CD14-positive monocyte (primary cell): ENCODE data around the gene PRKCA. TPM values are rescaled to one million over a fixed set of nuclear protein-coding genes. Genes with fewer than 3 reads are reported as not detected.
"Not testable (repeated sequence)": the region's sequence is repeated elsewhere in the genome, so short reads cannot be mapped to it uniquely, and the experiment has no call there.

Source experiments
- DNase-seq, 3 donors: peaks; one replicate each; pipeline ENCODE4 v3.0.0-alpha.2; 2011 to 2022
- H2AFZ ChIP-seq: 2 replicates; pipeline ENCODE4 v1.6.0; 2012; ENCODE audit warnings: mild to moderate bottlenecking, low read depth, low read length, inconsistent platforms; ENCODE audit not compliant: insufficient read depth, poor library complexity, severe bottlenecking
- H3K27ac ChIP-seq, 2 donors: 1 replicate in 1 of 2; 2 replicates in 1 of 2; pipeline ENCODE4 v1.5.1; 2012 to 2013; ENCODE audit warnings: low read length in 2 of 2, control low read depth in 1 of 2, inconsistent platforms in 1 of 2, low read depth in 1 of 2, mild to moderate bottlenecking in 1 of 2
- H3K27me3 ChIP-seq, 2 donors: one replicate each; pipeline versions ENCODE4 v1.6.0 to v1.6.1; 2011 to 2013; ENCODE audit warnings: low read length in 2 of 2; ENCODE audit not compliant: control insufficient read depth in 2 of 2, insufficient read depth in 2 of 2
- H3K36me3 ChIP-seq, 2 donors: replicated peaks in 1 of 2; 1 replicate in 1 of 2; 2 replicates in 1 of 2; pipeline versions ENCODE4 v1.5.1 to v1.6.1; 2012 to 2013; ENCODE audit warnings: low read length in 2 of 2, control low read depth in 1 of 2, inconsistent platforms in 1 of 2, mild to moderate bottlenecking in 1 of 2; ENCODE audit not compliant: insufficient read depth in 2 of 2, control insufficient read depth in 1 of 2
- H3K4me1 ChIP-seq, 2 donors: 1 replicate in 1 of 2; 2 replicates in 1 of 2; pipeline versions ENCODE4 v1.5.1 to v1.6.1; 2012 to 2013; ENCODE audit warnings: low read length in 2 of 2, control low read depth in 1 of 2, inconsistent platforms in 1 of 2, mild to moderate bottlenecking in 1 of 2, moderate library complexity in 1 of 2; ENCODE audit not compliant: insufficient read depth in 2 of 2, control insufficient read depth in 1 of 2
- H3K4me2 ChIP-seq: replicated peaks from 2 replicates; pipeline ENCODE3; 2012; ENCODE audit warnings: low read length, moderate library complexity, mild to moderate bottlenecking; ENCODE audit not compliant: poor library complexity, severe bottlenecking; ENCODE audit errors: extremely low read depth
- H3K4me3 ChIP-seq, 3 experiments: fragments of 200-600 bp in 1 of 3; sonication (generic) in 1 of 3; replicated peaks in 1 of 3; 1 replicate in 2 of 3; 2 replicates in 1 of 3; pipeline ENCODE4 v1.5.1; 2011 to 2013; ENCODE audit warnings: low read length in 3 of 3, mild to moderate bottlenecking in 3 of 3, control low read depth in 2 of 3, low read depth in 2 of 3, inconsistent platforms in 1 of 3, moderate library complexity in 1 of 3
- H3K79me2 ChIP-seq: 2 replicates; pipeline ENCODE4 v1.6.0; 2012; ENCODE audit warnings: mild to moderate bottlenecking, control low read depth, inconsistent platforms, low read length, moderate library complexity; ENCODE audit not compliant: insufficient read depth
- H3K9ac ChIP-seq: 2 replicates; pipeline ENCODE4 v1.6.0; 2017; ENCODE audit warnings: low read length, mild to moderate bottlenecking; ENCODE audit not compliant: insufficient read depth, poor library complexity, severe bottlenecking
- H3K9me3 ChIP-seq, 2 donors: replicated peaks in 1 of 2; 1 replicate in 1 of 2; 2 replicates in 1 of 2; pipeline versions ENCODE4 v1.5.1 to v1.6.1; 2012 to 2013; ENCODE audit warnings: low read length in 2 of 2, control low read depth in 1 of 2; ENCODE audit not compliant: control insufficient read depth in 1 of 2, insufficient read depth in 1 of 2
- H4K20me1 ChIP-seq: 2 replicates; pipeline ENCODE4 v1.6.0; 2012; ENCODE audit warnings: mild to moderate bottlenecking, low read length, control low read depth, moderate library complexity; ENCODE audit not compliant: insufficient read depth
- H3K27ac Mint-ChIP-seq, 7 donors: one replicate each; pipeline ENCODE4 v1.8.0; 2020; ENCODE audit warnings: mild to moderate bottlenecking in 7 of 7, mixed read lengths in 7 of 7, moderate library complexity in 6 of 7, inconsistent platforms in 2 of 7
- H3K27me3 Mint-ChIP-seq, 3 donors: one replicate each; pipeline ENCODE4 v1.8.0; 2021 to 2022; ENCODE audit warnings: low read depth in 3 of 3, mild to moderate bottlenecking in 3 of 3, mixed read lengths in 3 of 3, moderate library complexity in 3 of 3, inconsistent platforms in 1 of 3
- H3K36me3 Mint-ChIP-seq, 2 donors: one replicate each; pipeline ENCODE4 v1.8.0; 2020; ENCODE audit warnings: mixed read lengths in 2 of 2, inconsistent platforms in 1 of 2, mild to moderate bottlenecking in 1 of 2
- H3K4me1 Mint-ChIP-seq: one replicate; pipeline ENCODE4 v1.8.0; 2020; ENCODE audit warnings: mild to moderate bottlenecking, mixed read lengths
- H3K4me3 Mint-ChIP-seq, 2 donors: one replicate each; pipeline ENCODE4 v1.8.0; 2020; ENCODE audit warnings: mild to moderate bottlenecking in 2 of 2, mixed read lengths in 2 of 2, moderate library complexity in 1 of 2
- H3K9me3 Mint-ChIP-seq, 7 donors: one replicate each; pipeline ENCODE4 v1.8.0; 2020 to 2022; ENCODE audit warnings: mixed read lengths in 7 of 7, mild to moderate bottlenecking in 6 of 7, moderate library complexity in 6 of 7, inconsistent platforms in 2 of 7
- CTCF ChIP-seq: fragments of 200-600 bp; IDR thresholded peaks from one replicate; pipeline ENCODE4 v1.8.0; 2022; ENCODE audit warnings: antibody characterized with exemption, mild to moderate bottlenecking
- WGBS: methylation state at CpG from one replicate; pipeline ENCODE4 v1.1.5; 2013; ENCODE audit warnings: missing lambda C conversion rate; ENCODE audit not compliant: insufficient coverage; 5-methylcytosine and 5-hydroxymethylcytosine counted together
- intact Hi-C, 2 donors: fragments of 100-400 bp; cut with micrococcal nuclease; formaldehyde crosslinking; loops; one replicate each; pipeline versions ENCODE4 v1.15.0 to v1.15.1; 2023
- polyA plus RNA-seq, 3 donors: library from polyadenylated mRNA; depleted of rRNA in 1 of 3; unstranded in 2 of 3; stranded (reverse) in 1 of 3; fragments of 300-500 nt in 2 of 3; fragments of >200 nt in 1 of 3; fragmentation: Illumina TruSeq in 2 of 3; gene quantifications; 1 replicate in 2 of 3; 2 replicates in 1 of 3; pipeline ENCODE4 v1.2.3, GENCODE V29; 2012 to 2021

PRKCA gene
- polyA plus RNA-seq, 3 donors, result 0.22 to 7.1 (median 0.30) TPM

- Mint-ChIP-seq H3K27ac (no peak overlapping the region), H3K9me3 (peaks cover 0 to 3% (median 0%) of the 10 kb centered on the region in 7 donors), H3K36me3 (peaks cover 16 to 26% of the 10 kb centered on the region in 2 donors), H3K27me3 (peaks cover 2 to 5% (median 2%) of the 10 kb centered on the region in 3 donors), H3K4me1 (peaks cover 8% of the 10 kb centered on the region), H3K4me3 (no peak overlapping the region)
- TF ChIP-seq CTCF, result no peak
- Histone ChIP-seq H3K4me3 (no peak overlapping the region), H3K36me3 (peaks cover 0 to 13% of the 10 kb centered on the region in 2 donors), H3K9ac (no peak overlapping the region), H3K79me2 (peaks cover 12% of the 10 kb centered on the region), H3K9me3 (no peaks in the 10 kb centered on the region), H4K20me1 (no peaks in the 10 kb centered on the region), H3K4me1 (no peaks in the 10 kb centered on the region), H3K4me2 (no peak overlapping the region), H3K27me3 (no peaks in the 10 kb centered on the region), H2AFZ (no peak overlapping the region), H3K27ac (no peak overlapping the region)
- DNase-seq, result no peak
- WGBS, result no CpG with 5 or more reads among the region's 2 CpGs
- intact Hi-C loops, result no loop called here
Observed at GRCh38 chr17:66340720-66341119, 38.3 kb downstream of the PRKCA start.

- Mint-ChIP-seq H3K4me3 (no peak overlapping the region), H3K4me1 (peaks cover 8% of the 10 kb centered on the region), H3K9me3 (peaks cover 0 to 3% (median 0%) of the 10 kb centered on the region in 7 donors), H3K27ac (no peak overlapping the region), H3K27me3 (peaks cover 2 to 6% (median 2%) of the 10 kb centered on the region in 3 donors), H3K36me3 (peaks cover 16 to 26% of the 10 kb centered on the region in 2 donors)
- Histone ChIP-seq H3K9me3 (no peaks in the 10 kb centered on the region), H3K27me3 (no peaks in the 10 kb centered on the region), H3K4me3 (no peak overlapping the region), H3K4me2 (no peak overlapping the region), H2AFZ (no peak overlapping the region), H3K27ac (no peak overlapping the region), H3K36me3 (peaks cover 0 to 13% of the 10 kb centered on the region in 2 donors), H3K9ac (no peak overlapping the region), H3K4me1 (no peaks in the 10 kb centered on the region), H4K20me1 (no peaks in the 10 kb centered on the region), H3K79me2 (peaks cover 18% of the 10 kb centered on the region)
- no peak for DNase-seq
- WGBS, result no CpG with 5 or more reads among the region's 4 CpGs
- no peak for TF ChIP-seq CTCF
- intact Hi-C loops, result no loop called here
Observed at GRCh38 chr17:66341462-66341861, 39.0 kb downstream of the PRKCA start.

GRCh38 chr17:66342263-66342662 is 39.9 kb downstream of the PRKCA start:
- H3K27ac Mint-ChIP-seq, H3K27me3 Mint-ChIP-seq, H3K9me3 Mint-ChIP-seq, H3K9me3 ChIP-seq, H4K20me1 ChIP-seq, H3K4me1 Mint-ChIP-seq, H3K4me3 ChIP-seq, H3K9ac ChIP-seq, H2AFZ ChIP-seq, H3K4me1 ChIP-seq, H3K27me3 ChIP-seq, H3K4me3 Mint-ChIP-seq, H3K27ac ChIP-seq, DNase-seq, H3K4me2 ChIP-seq, intact Hi-C loops: not testable (repeated sequence)
- Histone ChIP-seq H3K36me3 (peaks cover 0 to 13% of the 10 kb centered on the region in 2 donors), H3K79me2 (peaks cover 18% of the 10 kb centered on the region)
- H3K36me3 Mint-ChIP-seq, result peaks cover 16 to 23% of the 10 kb centered on the region in 2 donors
- 100% methylated on average over 1 of the region's 4 CpGs for WGBS
